NT2/D1 (cell line): ENCODE results near the gene GGT5.
"Not testable (repeated sequence)": the region's sequence is repeated elsewhere in the genome, so short reads cannot be mapped to it uniquely, and the experiment has no call there.

Source experiments
- DNase-seq: peaks from one replicate; pipeline ENCODE4 v3.0.0-alpha.2; 2011; ENCODE audit warnings: low read depth, low spot score
- H3K27me3 ChIP-seq: 2 replicates; pipeline ENCODE4 v1.6.0; 2011; ENCODE audit warnings: mild to moderate bottlenecking; ENCODE audit not compliant: insufficient read length, insufficient read depth
- H3K36me3 ChIP-seq: 2 replicates; pipeline ENCODE4 v1.6.1; 2011; ENCODE audit warnings: mild to moderate bottlenecking, low read length, mixed read lengths; ENCODE audit not compliant: insufficient read depth, insufficient read length
- H3K4me1 ChIP-seq: 2 replicates; pipeline ENCODE4 v1.5.1; 2011; ENCODE audit not compliant: insufficient read depth, insufficient read length
- H3K4me3 ChIP-seq: 2 replicates; pipeline ENCODE4 v1.5.1; 2011; ENCODE audit warnings: low read depth; ENCODE audit not compliant: insufficient read length
- H3K9ac ChIP-seq: 2 replicates; pipeline ENCODE4 v1.6.0; 2011; ENCODE audit warnings: low read depth; ENCODE audit not compliant: insufficient read length
- H3K9me3 ChIP-seq: 2 replicates; pipeline ENCODE4 v1.5.1; 2011; ENCODE audit warnings: mild to moderate bottlenecking, low read length; ENCODE audit not compliant: insufficient read depth
- SUZ12 ChIP-seq: IDR thresholded peaks from 2 replicates; pipeline ENCODE4 v1.6.1; 2011; ENCODE audit not compliant: insufficient read length, insufficient read depth; ENCODE audit errors: extremely low read depth
- YY1 ChIP-seq: IDR thresholded peaks from 2 replicates; pipeline ENCODE4 v1.6.1; 2011; ENCODE audit not compliant: insufficient read length, insufficient read depth
- ZNF274 ChIP-seq: IDR thresholded peaks from 2 replicates; pipeline ENCODE4 v1.6.1; 2011; ENCODE audit warnings: mild to moderate bottlenecking, low read depth, low read length

GGT5 gene, protein sequence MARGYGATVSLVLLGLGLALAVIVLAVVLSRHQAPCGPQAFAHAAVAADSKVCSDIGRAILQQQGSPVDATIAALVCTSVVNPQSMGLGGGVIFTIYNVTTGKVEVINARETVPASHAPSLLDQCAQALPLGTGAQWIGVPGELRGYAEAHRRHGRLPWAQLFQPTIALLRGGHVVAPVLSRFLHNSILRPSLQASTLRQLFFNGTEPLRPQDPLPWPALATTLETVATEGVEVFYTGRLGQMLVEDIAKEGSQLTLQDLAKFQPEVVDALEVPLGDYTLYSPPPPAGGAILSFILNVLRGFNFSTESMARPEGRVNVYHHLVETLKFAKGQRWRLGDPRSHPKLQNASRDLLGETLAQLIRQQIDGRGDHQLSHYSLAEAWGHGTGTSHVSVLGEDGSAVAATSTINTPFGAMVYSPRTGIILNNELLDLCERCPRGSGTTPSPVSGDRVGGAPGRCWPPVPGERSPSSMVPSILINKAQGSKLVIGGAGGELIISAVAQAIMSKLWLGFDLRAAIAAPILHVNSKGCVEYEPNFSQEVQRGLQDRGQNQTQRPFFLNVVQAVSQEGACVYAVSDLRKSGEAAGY

GRCh38 chr22:24245030-24245431, at the start of gene GGT5:
Gene GGT5, minus strand, starts transcription at chr22:24245082. Its CDS starts 357 bp downstream, at chr22:24244725.
- H3K27me3 ChIP-seq, H3K4me1 ChIP-seq, H3K36me3 ChIP-seq, H3K9ac ChIP-seq, DNase-seq, H3K9me3 ChIP-seq, H3K4me3 ChIP-seq: not testable (repeated sequence)

GRCh38 chr22:24292202-24292830, 47.4 kb upstream of the GGT5 start:
- not testable (repeated sequence) for H3K4me1 ChIP-seq, H3K4me3 ChIP-seq, H3K9ac ChIP-seq, H3K9me3 ChIP-seq, DNase-seq, H3K27me3 ChIP-seq, H3K36me3 ChIP-seq

- TF ChIP-seq YY1 = no peak
- TF ChIP-seq SUZ12 = no peak
- TF ChIP-seq ZNF274 = no peak
- Histone ChIP-seq H3K4me1 (no peaks in the 10 kb centered on the region), H3K27me3 (no peaks in the 10 kb centered on the region), H3K36me3 (peaks cover 3% of the 10 kb centered on the region), H3K9me3 (no peaks in the 10 kb centered on the region), H3K9ac (no peak overlapping the region), H3K4me3 (no peak overlapping the region)
- no peak for DNase-seq
These were observed 46.8 kb upstream of the GGT5 start for GRCh38 chr22:24291515-24292201.

GRCh38 chr22:24290459-24290858, 45.6 kb upstream of the GGT5 start:
- Histone ChIP-seq H3K4me1 (no peaks in the 10 kb centered on the region), H3K36me3 (peaks cover 3% of the 10 kb centered on the region), H3K4me3 (no peak overlapping the region), H3K9ac (no peak overlapping the region), H3K9me3 (no peaks in the 10 kb centered on the region), H3K27me3 (no peaks in the 10 kb centered on the region)
- no peak for TF ChIP-seq SUZ12
- no peak for TF ChIP-seq ZNF274
- no peak for TF ChIP-seq YY1
- DNase-seq = no peak

GRCh38 chr22:24289741-24290163, 44.9 kb upstream of the GGT5 start:
- Histone ChIP-seq H3K4me3 (no peak overlapping the region), H3K27me3 (no peaks in the 10 kb centered on the region), H3K4me1 (no peaks in the 10 kb centered on the region), H3K9me3 (no peaks in the 10 kb centered on the region), H3K9ac (no peak overlapping the region), H3K36me3 (peaks cover 3% of the 10 kb centered on the region)
- TF ChIP-seq YY1 (no peak), ZNF274 (no peak), SUZ12 (no peak)
- no peak for DNase-seq

DNA sequence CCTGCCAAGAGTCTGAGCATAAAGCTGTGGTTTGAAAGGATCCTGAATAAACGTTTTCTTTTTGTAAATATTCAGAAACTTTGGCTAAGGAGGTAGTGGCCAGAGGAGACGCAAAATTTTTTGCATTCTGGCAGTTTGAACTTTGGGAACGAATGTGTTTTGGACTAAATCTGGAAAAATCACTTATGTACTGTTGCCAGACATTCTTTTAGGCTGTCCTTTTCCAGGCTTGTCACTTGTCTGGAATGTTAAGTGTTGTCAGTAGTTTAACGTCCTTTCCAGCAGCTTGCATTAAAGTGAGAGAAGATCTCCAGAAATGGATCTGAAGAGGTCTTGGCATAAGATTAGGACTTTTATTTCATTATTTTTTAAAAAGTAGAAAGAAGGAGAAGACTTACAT, 44.2 kb upstream of the GGT5 start:
- Histone ChIP-seq H3K27me3 (no peaks in the 10 kb centered on the region), H3K4me1 (no peaks in the 10 kb centered on the region), H3K9ac (no peak overlapping the region), H3K9me3 (no peaks in the 10 kb centered on the region), H3K36me3 (peaks cover 3% of the 10 kb centered on the region), H3K4me3 (no peak overlapping the region)
- TF ChIP-seq ZNF274 = no peak
- no peak for TF ChIP-seq SUZ12
- DNase-seq = no peak

DNA sequence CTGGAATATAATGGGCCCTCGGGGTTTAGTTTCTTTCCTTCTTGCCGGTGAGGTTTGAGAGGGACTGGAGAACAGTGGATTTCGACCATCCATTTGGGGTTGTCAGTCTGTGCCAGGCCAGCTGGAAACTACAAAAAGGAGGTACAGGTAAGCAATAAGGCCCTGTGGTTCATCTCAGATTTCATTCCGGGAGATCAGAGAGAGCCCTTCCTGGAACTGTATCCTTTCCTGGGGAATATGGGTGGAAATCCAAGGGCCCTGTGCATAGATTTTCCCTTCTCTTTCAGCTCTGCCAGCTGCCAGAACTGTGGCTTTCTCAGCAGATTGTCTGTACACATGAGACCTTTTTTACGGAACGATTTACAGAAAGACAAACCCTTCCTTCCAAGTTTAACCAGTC, 42.9 kb upstream of the GGT5 start:
- not testable (repeated sequence) for H3K36me3 ChIP-seq, H3K9ac ChIP-seq, H3K9me3 ChIP-seq, H3K4me3 ChIP-seq, H3K4me1 ChIP-seq, H3K27me3 ChIP-seq, DNase-seq

GRCh38 chr22:24287212-24287611, 42.3 kb upstream of the GGT5 start:
- not testable (repeated sequence) for H3K4me1 ChIP-seq, H3K4me3 ChIP-seq, H3K27me3 ChIP-seq, DNase-seq, H3K36me3 ChIP-seq, H3K9me3 ChIP-seq, H3K9ac ChIP-seq
